Upper lobe of left lung (tissue), 6 donors: ENCODE results near the gene PPP1R2B. TPM values are rescaled to one million over a fixed set of nuclear protein-coding genes. Genes with fewer than 3 reads are reported as not detected.
A peak's percentile ranks its signal among the peaks of the same experiment; 100 is the strongest.

Experiments
- ATAC-seq, 2 donors: fragments of 200-7000 bp; cut with Tn5 transposase; one replicate each; pipeline ENCODE4 v1.9.1; 2022; ENCODE audit warnings: mild to moderate bottlenecking in 2 of 2, moderate library complexity in 2 of 2; ENCODE audit not compliant: low FRiP score in 2 of 2
- DNase-seq, 2 donors: peaks; one replicate each; pipeline ENCODE4 v3.0.0-alpha.2; 2019 to 2020
- H3K27ac ChIP-seq, 4 donors: fragments of 200-600 bp; sonication (generic); one replicate each; pipeline ENCODE4 v1.5.1; 2016 to 2019
- H3K27me3 ChIP-seq, 4 donors: fragments of 200-600 bp; sonication (generic); one replicate each; pipeline ENCODE4 v1.5.1; 2017 to 2019
- H3K36me3 ChIP-seq, 4 donors: fragments of 200-600 bp; sonication (generic); one replicate each; pipeline ENCODE4 v1.5.1; 2016 to 2019
- H3K4me1 ChIP-seq, 4 donors: fragments of 200-600 bp; sonication (generic); one replicate each; pipeline ENCODE4 v1.5.1; 2018 to 2019
- H3K4me3 ChIP-seq, 4 donors: fragments of 200-600 bp; sonication (generic); one replicate each; pipeline ENCODE4 v1.5.1; 2017 to 2019; ENCODE audit warnings: mild to moderate bottlenecking in 2 of 4, moderate library complexity in 1 of 4
- H3K9me3 ChIP-seq, 4 donors: fragments of 200-600 bp; sonication (generic); one replicate each; pipeline ENCODE4 v1.5.1; 2018 to 2019
- EP300 ChIP-seq, 4 donors: sonication (generic); formaldehyde crosslinking; IDR thresholded peaks; one replicate each; pipeline ENCODE4 v1.5.1; 2017; ENCODE audit warnings: antibody characterized with exemption in 4 of 4, control low read depth in 2 of 4
- POLR2A ChIP-seq, 4 donors: fragments of 450-650 bp; IDR thresholded peaks; one replicate each; pipeline ENCODE4 v1.5.1; 2016 to 2017; ENCODE audit warnings: antibody characterized with exemption in 4 of 4, mild to moderate bottlenecking in 2 of 4
- POLR2AphosphoS5 ChIP-seq, 2 donors: sonication (generic); formaldehyde crosslinking; IDR thresholded peaks; one replicate each; pipeline ENCODE4 v1.5.1; 2017; ENCODE audit warnings: antibody characterized with exemption in 2 of 2
- WGBS, 2 donors: methylation state at CpG; one replicate each; pipeline ENCODE4 v1.1.5; 2017 to 2018; 5-methylcytosine and 5-hydroxymethylcytosine counted together
- total RNA-seq, 6 donors: library from RNA; depleted of rRNA in 4 of 6; stranded (reverse); fragments of >200 nt in 4 of 6; gene quantifications; one replicate each; pipeline versions ENCODE4 v1.1.0 to v1.2.1, GENCODE V29; 2016 to 2021
- TF ChIP-seq, protein P1 (sequence below), 6 experiments: fragments of 450-650 bp in 4 of 6; fragments of 200-600 bp in 2 of 6; sonication (generic) in 2 of 6; IDR thresholded peaks; one replicate each; pipeline ENCODE4 v1.5.1; 2016 to 2019; ENCODE audit warnings: antibody characterized with exemption in 6 of 6
- donor health status: DM: no; HTN: no; CAD: no; lungs with moderate emphysema.
- donor health status: DM: no; HTN: yes; CAD: no; lungs with severe emphysema.

Gene PPP1R2B
- total RNA-seq, 6 donors from 2014 or later: not detected

DNA sequence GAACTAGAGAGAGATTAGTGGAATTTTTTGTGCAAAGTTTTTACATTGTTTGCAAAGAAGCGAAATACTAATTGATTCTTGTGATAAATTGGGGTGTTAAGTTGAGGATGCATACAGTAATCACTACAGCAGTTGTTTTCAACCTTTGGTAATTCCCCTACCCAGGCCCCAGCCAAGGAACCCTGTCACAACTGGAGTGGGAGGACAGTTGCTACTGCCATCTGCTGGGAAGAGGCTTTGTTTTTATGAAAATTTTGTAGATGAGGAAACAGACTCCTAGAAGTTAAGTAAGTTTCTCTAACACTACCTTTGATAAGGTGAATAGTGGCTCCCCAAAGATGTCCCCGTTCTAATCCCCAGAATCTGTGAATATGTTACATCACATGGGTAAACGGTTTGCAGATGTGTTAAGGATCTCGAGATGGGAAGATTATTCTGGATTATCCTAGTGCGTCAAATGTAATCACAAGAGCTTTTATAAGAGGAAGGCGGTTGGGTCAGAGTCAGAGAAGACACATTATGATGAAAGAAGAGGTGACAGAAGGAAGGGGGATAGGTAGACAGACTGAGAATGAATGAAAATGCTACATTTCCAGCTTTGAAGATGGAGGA lies 34.0 kb upstream of the PPP1R2B start:
- Histone ChIP-seq H3K4me3 (no peak overlapping the region), H3K27me3 (no peaks in the 10 kb centered on the region), H3K36me3 (no peaks in the 10 kb centered on the region), H3K27ac (no peak overlapping the region), H3K9me3 (no peaks in the 10 kb centered on the region), H3K4me1 (no peaks in the 10 kb centered on the region)
- ATAC-seq (peak in 1 of 2 donors; percentile 51), DNase-seq (no peak)
- no peak for TF ChIP-seq EP300 (IDR thresholded peaks at IDR 0.05)
- no peak for TF ChIP-seq POLR2A (IDR thresholded peaks at IDR 0.05)
- no peak for TF ChIP-seq POLR2AphosphoS5 (IDR thresholded peaks at IDR 0.05)
- TF ChIP-seq, protein P1, sequence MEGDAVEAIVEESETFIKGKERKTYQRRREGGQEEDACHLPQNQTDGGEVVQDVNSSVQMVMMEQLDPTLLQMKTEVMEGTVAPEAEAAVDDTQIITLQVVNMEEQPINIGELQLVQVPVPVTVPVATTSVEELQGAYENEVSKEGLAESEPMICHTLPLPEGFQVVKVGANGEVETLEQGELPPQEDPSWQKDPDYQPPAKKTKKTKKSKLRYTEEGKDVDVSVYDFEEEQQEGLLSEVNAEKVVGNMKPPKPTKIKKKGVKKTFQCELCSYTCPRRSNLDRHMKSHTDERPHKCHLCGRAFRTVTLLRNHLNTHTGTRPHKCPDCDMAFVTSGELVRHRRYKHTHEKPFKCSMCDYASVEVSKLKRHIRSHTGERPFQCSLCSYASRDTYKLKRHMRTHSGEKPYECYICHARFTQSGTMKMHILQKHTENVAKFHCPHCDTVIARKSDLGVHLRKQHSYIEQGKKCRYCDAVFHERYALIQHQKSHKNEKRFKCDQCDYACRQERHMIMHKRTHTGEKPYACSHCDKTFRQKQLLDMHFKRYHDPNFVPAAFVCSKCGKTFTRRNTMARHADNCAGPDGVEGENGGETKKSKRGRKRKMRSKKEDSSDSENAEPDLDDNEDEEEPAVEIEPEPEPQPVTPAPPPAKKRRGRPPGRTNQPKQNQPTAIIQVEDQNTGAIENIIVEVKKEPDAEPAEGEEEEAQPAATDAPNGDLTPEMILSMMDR (IDR thresholded peaks at IDR 0.05): no peak
- WGBS, 2 donors: 75 to 77% methylated on average over 6 of the region's 6 CpGs

DNA sequence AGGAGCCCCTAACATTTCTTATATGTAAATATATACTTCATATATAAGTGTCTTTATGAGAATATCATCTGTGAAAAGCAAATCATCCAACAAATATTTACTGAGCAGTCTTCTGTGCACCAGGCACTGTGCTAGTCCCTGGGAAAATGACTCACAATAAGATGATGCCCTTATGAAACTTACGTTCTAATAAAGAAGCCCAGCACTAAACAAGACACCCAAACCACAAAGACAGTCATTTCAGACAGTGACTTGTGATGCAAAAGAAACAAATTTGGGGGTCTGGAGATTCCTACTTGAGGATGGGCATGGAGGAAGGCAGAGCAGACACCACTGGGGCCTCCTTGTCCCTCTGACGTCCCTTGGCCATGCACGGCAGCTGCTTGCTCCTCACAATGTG lies 30.6 kb upstream of the PPP1R2B start:
- Histone ChIP-seq H3K9me3 (no peaks in the 10 kb centered on the region), H3K4me3 (no peak overlapping the region), H3K27me3 (no peaks in the 10 kb centered on the region), H3K27ac (no peak overlapping the region), H3K4me1 (no peaks in the 10 kb centered on the region), H3K36me3 (no peaks in the 10 kb centered on the region)
- no peak for TF ChIP-seq POLR2A (IDR thresholded peaks at IDR 0.05)
- TF ChIP-seq EP300 (IDR thresholded peaks at IDR 0.05): no peak
- TF ChIP-seq, protein P1 (IDR thresholded peaks at IDR 0.05): no peak
- TF ChIP-seq POLR2AphosphoS5 (IDR thresholded peaks at IDR 0.05): no peak
- WGBS, 2 donors: 91 to 92% methylated on average over 2 to 3 of the region's 3 CpGs
- no peak for ATAC-seq
- no peak for DNase-seq

DNA sequence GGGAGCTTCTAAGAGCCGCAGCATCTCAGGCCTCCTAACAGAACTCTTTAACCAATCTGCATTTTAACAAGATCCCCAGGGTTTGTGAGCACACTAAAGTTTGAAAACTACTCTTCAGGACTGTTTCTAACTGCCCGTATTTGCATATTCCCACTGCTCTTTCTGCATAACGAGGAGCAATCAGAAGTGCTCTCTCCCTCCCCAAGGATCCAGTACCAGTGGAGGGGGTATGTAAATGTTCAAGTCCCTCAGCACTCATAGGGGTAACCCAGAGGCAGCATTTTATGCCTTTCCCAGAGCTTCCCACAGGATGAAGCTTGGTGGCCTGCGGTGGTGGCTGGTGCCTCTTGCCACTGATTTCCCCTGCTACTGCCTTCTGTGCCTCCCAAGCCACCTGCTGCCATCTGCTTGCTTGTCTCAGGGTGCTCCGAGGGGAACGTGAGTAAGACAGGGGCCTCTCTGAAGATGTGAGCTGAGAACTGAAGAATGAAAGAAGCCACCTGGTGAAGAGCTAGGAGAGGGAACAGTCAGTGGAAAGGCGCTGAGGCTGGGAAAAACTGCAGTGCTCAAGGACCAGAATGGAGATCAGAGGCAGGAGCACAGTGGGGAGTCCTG lies 30.0 kb upstream of the PPP1R2B start:
- WGBS, 2 donors: 73 to 75% methylated on average over 6 to 7 of the region's 7 CpGs
- no peak for TF ChIP-seq POLR2A (IDR thresholded peaks at IDR 0.05)
- TF ChIP-seq, protein P1 (IDR thresholded peaks at IDR 0.05): no peak
- TF ChIP-seq EP300 (IDR thresholded peaks at IDR 0.05): no peak
- TF ChIP-seq POLR2AphosphoS5 (IDR thresholded peaks at IDR 0.05): no peak
- no peaks in the 10 kb centered on the region for H3K4me1 ChIP-seq

DNA sequence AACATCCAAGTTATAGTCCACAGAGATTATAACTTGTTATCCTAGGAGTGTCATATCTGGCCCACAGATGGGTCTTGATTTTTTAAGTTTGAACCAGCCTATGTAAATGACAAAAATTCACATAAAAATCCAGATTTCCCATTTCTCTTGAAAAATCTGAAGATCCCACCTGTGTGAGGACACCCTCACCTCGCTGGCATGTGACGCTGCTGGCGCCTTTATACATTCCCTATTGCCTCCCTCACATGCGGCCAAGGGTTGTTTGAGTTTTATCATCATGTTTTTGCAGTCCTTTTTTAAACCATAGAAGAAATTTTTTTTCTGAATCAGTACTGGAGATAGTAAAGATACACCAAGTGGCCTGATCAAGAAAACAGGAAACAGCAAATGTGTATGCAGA lies 25.9 kb upstream of the PPP1R2B start:
- no peak overlapping the region for H3K27ac ChIP-seq
- DNase-seq (no peak), ATAC-seq (no peak)
- WGBS, 2 donors: 93% methylated on average over 4 of the region's 4 CpGs
- no peaks in the 10 kb centered on the region for H3K4me1 ChIP-seq
- H3K27me3 ChIP-seq: no peaks in the 10 kb centered on the region
- TF ChIP-seq, protein P1 (IDR thresholded peaks at IDR 0.05): no peak
- no peak for TF ChIP-seq EP300 (IDR thresholded peaks at IDR 0.05)
- no peak for TF ChIP-seq POLR2A (IDR thresholded peaks at IDR 0.05)
- no peak for TF ChIP-seq POLR2AphosphoS5 (IDR thresholded peaks at IDR 0.05)
- H3K9me3 ChIP-seq: peaks cover 0 to 4% (median 0%) of the 10 kb centered on the region in 4 donors
- H3K4me3 ChIP-seq: no peak overlapping the region
- no peaks in the 10 kb centered on the region for H3K36me3 ChIP-seq

More for the DNA sequence above, 30.0 kb upstream of the PPP1R2B start:
- Histone ChIP-seq H3K36me3 (no peaks in the 10 kb centered on the region), H3K9me3 (no peaks in the 10 kb centered on the region), H3K27me3 (no peaks in the 10 kb centered on the region), H3K4me3 (no peak overlapping the region), H3K27ac (no peak overlapping the region)
- DNase-seq (no peak), ATAC-seq (no peak)

DNA sequence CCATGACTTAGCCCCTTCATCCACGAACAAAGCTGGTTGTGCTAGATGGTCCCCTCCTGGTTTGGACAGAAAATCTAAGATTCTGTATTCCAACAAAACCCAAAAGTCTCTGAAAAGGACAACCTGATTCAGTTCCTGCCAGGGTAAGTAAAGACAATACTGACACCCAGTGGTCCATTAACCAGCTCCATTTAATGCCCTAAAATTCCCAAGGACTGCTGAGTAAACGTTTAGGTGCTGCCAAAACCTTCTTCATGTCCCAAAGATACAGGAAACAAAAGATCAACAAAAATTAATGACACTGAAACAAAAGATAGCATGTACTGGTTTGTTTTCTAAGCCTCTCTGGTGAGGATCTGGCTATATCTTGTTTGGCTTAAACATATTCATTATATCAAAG lies 25.3 kb upstream of the PPP1R2B start:
- no peaks in the 10 kb centered on the region for H3K36me3 ChIP-seq
- DNase-seq (no peak), ATAC-seq (peak in 1 of 2 donors; percentile 61)
- no peak overlapping the region for H3K4me3 ChIP-seq
- H3K27me3 ChIP-seq: no peaks in the 10 kb centered on the region
- WGBS, 2 donors: 19 to 23% methylated on average over 2 of the region's 2 CpGs
- TF ChIP-seq EP300 (IDR thresholded peaks at IDR 0.05) (no peak), POLR2AphosphoS5 (IDR thresholded peaks at IDR 0.05) (no peak), POLR2A (IDR thresholded peaks at IDR 0.05) (no peak)
- TF ChIP-seq, protein P1 (IDR thresholded peaks at IDR 0.05): peak in 3 of 6 experiments; percentile 10 to 23 (median 12)
- H3K4me1 ChIP-seq: no peaks in the 10 kb centered on the region
- H3K27ac ChIP-seq: no peak overlapping the region
- peaks cover 0 to 4% (median 0%) of the 10 kb centered on the region in 4 donors for H3K9me3 ChIP-seq
